Measurements from ENCODE around the gene CNTNAP3. TPM values are rescaled to one million over a fixed set of nuclear protein-coding genes. Genes with fewer than 3 reads are reported as not detected.
"Not testable (repeated sequence)": the region's sequence is repeated elsewhere in the genome, so short reads cannot be mapped to it uniquely, and the experiment has no call there.

Gene CNTNAP3
- 12.6 TPM for total RNA-seq (ENCODE audit: unreplicated experiment)
- long read RNA-seq, result 0 reads

DNA sequence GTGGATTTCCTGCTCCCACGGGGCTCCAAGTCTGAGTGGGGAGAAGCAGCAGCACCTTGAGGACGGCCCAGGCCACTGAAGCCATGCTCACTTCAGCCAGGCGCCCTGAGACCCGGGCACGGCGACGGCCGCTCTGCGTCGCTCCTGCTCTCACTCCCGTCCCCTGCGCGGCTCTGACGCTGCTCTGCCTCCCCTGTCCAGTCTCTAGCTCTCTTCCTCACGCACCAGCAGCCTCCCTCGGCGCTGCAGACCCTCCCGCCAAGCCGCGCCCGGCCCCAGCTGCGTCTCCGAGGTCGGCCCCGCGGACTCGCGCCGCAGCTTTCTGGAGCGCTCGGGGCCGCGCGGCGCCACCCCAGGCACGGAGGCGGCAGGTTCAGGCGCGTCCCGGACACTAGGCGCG, at the start of gene CNTNAP3:
Gene CNTNAP3, minus strand, starts transcription at position 188 of the 400 bp plus-strand sequence. Its CDS starts 103 bp downstream, at position 85.
- DNase-seq; H3K27me3 Mint-ChIP-seq (ENCODE audit: unreplicated experiment); H3K36me3 Mint-ChIP-seq (ENCODE audit: unreplicated experiment); H3K9me3 Mint-ChIP-seq (ENCODE audit: unreplicated experiment); H3K4me3 Mint-ChIP-seq (ENCODE audit: unreplicated experiment); H3K27ac Mint-ChIP-seq (ENCODE audit: unreplicated experiment); H3K4me1 Mint-ChIP-seq (ENCODE audit: low read depth, unreplicated experiment): not testable (repeated sequence)

DNA sequence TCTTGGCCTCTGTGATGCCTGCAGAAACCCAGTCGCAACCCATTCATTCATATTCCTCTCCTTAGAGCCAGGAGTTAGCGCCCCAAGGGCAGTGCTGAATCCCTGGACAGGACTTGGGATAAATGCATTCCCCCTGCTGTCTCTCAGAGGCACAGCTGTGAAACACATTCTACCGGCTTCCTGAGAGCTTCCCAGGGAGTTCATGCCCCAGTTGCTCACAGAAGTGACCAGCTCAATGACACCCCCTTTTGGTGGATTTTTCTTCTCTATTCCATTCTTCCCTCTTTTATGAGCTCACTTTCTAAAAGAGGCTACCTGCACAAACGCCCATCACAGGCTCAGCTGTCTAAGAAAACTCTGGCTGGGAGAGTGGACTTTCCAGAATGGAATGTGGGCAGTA, 8.0 kb downstream of the CNTNAP3 start:
- DNase-seq, result peak; percentile 3
- not testable (repeated sequence) for H3K9me3 Mint-ChIP-seq (ENCODE audit: unreplicated experiment); H3K4me1 Mint-ChIP-seq (ENCODE audit: low read depth, unreplicated experiment); H3K36me3 Mint-ChIP-seq (ENCODE audit: unreplicated experiment); H3K27ac Mint-ChIP-seq (ENCODE audit: unreplicated experiment); H3K4me3 Mint-ChIP-seq (ENCODE audit: unreplicated experiment); H3K27me3 Mint-ChIP-seq (ENCODE audit: unreplicated experiment)

DNA sequence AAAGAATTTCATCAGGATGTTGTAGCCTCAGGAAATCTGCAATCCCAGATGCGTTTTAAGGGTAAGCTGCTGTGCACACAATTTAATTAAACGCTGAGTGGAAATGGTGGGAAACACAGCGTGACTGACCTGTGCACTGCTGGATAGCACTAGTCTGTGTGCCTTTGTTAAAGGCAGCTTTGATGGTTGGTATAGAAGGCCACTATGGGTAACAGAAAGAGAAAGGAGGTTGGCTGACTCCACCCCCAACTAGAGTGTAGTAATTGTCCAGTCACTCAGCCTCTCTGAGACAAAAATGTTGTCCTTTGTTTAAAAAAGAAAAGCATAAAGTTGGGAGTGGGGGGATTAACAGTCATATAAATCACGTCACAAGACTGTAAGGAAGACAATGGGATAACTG, 45.5 kb downstream of the CNTNAP3 start:
- not testable (repeated sequence) for DNase-seq; H3K4me3 Mint-ChIP-seq (ENCODE audit: unreplicated experiment); H3K27me3 Mint-ChIP-seq (ENCODE audit: unreplicated experiment); H3K9me3 Mint-ChIP-seq (ENCODE audit: unreplicated experiment); H3K36me3 Mint-ChIP-seq (ENCODE audit: unreplicated experiment); H3K27ac Mint-ChIP-seq (ENCODE audit: unreplicated experiment); H3K4me1 Mint-ChIP-seq (ENCODE audit: low read depth, unreplicated experiment)

DNA sequence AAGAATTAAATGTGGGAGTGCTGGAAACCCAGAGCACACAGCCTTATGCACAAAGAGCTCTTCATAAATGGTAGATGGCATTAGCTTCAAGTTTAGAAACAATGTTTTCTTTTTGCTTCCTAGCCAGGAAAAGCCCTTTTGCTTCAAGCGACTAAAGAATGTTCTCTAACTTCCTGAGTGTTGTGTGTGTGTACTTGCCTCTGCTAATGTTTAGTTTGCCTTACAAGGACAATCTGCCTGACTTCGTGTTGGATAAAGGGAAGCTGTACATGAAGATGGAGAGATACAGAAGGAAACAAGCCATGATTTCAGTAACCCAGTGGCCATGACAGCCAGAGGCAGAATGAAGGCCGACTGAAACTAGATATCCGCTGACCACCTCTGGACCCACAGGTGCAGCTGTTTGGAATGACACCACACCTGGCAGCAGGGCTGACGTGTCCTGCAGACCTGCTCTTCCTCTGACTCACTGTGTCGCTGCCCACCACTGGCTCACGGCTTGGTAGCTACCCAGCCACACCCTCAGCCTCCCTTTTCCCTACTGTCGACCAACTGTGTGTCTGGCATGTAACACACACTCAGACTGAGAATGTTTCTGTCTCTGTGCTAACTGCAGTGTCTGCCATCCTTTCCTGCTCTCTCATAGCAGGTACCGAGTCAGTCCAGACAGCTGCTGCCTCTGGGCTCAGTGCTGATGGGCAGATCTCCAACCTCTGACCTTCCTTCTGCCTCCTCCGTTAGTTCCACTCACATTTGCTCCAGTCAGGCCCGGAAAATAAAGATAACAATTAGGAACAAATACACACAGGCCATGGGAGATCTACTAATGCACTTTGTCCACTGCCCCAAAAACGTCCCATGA, 55.6 kb downstream of the CNTNAP3 start:
- H3K9me3 Mint-ChIP-seq (ENCODE audit: unreplicated experiment); DNase-seq; H3K4me3 Mint-ChIP-seq (ENCODE audit: unreplicated experiment); H3K27me3 Mint-ChIP-seq (ENCODE audit: unreplicated experiment); H3K36me3 Mint-ChIP-seq (ENCODE audit: unreplicated experiment); H3K4me1 Mint-ChIP-seq (ENCODE audit: low read depth, unreplicated experiment); H3K27ac Mint-ChIP-seq (ENCODE audit: unreplicated experiment): not testable (repeated sequence)

DNA sequence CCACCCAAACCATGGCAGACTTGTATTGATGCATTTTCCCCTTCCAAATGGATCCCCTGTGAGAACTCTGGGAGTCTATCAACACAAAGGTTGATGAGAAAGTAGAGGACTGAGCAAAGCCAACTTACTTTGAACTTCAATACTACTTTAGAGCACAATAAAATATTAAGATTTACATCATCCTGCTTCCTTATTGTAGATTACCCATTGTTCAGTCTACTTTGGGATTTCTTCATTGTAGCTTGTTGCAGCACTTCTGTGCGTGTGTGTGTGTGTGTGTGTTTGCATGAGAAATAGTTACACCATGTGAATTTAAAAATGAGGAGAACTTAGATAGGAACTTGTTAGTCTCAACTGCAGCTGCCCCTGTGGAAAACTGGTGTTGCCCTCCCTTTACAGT, 72.0 kb downstream of the CNTNAP3 start:
- not testable (repeated sequence) for DNase-seq; H3K9me3 Mint-ChIP-seq (ENCODE audit: unreplicated experiment); H3K27me3 Mint-ChIP-seq (ENCODE audit: unreplicated experiment); H3K27ac Mint-ChIP-seq (ENCODE audit: unreplicated experiment); H3K4me1 Mint-ChIP-seq (ENCODE audit: low read depth, unreplicated experiment); H3K36me3 Mint-ChIP-seq (ENCODE audit: unreplicated experiment); H3K4me3 Mint-ChIP-seq (ENCODE audit: unreplicated experiment)

DNA sequence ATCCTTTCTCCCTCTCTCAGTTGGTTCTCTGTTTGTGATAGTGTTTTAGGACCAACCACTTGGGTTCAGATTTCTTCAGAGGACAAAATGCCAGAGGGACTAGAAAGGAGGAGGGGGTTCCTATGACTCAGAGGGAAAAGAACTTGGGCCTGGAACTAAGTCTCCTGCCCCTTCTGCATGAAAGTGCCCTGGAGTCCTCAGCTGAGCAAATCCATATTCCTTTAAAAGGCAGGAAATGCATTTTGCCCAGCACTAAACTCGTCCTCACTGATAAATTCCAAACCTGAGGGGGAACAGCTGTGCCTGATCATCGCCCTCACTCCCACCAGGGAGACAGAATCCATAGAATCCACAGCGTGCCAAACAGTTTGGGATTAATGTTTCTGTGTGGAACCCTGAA, 78.2 kb downstream of the CNTNAP3 start:
- not testable (repeated sequence) for DNase-seq; H3K27me3 Mint-ChIP-seq (ENCODE audit: unreplicated experiment); H3K4me3 Mint-ChIP-seq (ENCODE audit: unreplicated experiment); H3K27ac Mint-ChIP-seq (ENCODE audit: unreplicated experiment); H3K4me1 Mint-ChIP-seq (ENCODE audit: low read depth, unreplicated experiment); H3K9me3 Mint-ChIP-seq (ENCODE audit: unreplicated experiment); H3K36me3 Mint-ChIP-seq (ENCODE audit: unreplicated experiment)

DNA sequence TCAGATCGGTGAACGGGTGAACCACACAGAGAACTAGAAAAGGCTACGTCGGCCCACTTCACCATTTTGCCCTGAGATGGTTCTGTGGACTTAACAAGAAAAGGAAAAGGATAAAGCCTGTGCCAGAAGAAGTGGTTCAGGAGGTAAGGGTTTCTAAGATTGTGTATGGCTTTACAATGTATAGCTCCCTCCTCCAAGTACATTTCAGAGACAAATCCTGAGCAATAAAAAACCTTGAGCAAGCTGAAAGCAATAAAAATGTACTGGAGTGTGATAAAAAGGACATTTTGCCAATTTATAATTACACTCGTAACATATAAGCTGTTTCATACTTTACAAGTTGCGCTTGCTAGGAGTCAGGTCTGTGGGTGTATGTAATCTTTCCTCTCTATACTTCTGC, 81.3 kb downstream of the CNTNAP3 start:
- H3K4me3 Mint-ChIP-seq (ENCODE audit: unreplicated experiment); DNase-seq; H3K27me3 Mint-ChIP-seq (ENCODE audit: unreplicated experiment); H3K36me3 Mint-ChIP-seq (ENCODE audit: unreplicated experiment); H3K9me3 Mint-ChIP-seq (ENCODE audit: unreplicated experiment); H3K4me1 Mint-ChIP-seq (ENCODE audit: low read depth, unreplicated experiment); H3K27ac Mint-ChIP-seq (ENCODE audit: unreplicated experiment): not testable (repeated sequence)

DNA sequence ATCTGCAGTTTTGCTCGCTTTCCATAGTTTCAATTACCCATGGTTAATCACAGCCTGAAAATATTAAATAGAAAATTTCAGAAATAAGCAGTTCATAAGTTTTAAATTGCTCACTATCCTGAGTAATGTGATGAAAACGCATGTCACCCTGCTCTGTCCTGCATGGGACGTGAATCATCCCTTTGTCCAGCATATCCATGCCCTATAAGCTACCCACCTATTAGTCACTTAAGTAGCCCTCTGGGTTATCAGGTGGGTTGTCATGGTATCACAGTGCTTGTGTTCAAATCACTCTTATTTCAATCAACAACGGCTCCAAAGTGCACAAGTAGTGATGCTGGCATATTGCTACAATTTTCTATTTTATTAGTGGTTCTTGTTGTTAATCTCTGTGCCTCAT, 82.1 kb downstream of the CNTNAP3 start:
- not testable (repeated sequence) for H3K27ac Mint-ChIP-seq (ENCODE audit: unreplicated experiment); H3K27me3 Mint-ChIP-seq (ENCODE audit: unreplicated experiment); H3K9me3 Mint-ChIP-seq (ENCODE audit: unreplicated experiment)

DNA sequence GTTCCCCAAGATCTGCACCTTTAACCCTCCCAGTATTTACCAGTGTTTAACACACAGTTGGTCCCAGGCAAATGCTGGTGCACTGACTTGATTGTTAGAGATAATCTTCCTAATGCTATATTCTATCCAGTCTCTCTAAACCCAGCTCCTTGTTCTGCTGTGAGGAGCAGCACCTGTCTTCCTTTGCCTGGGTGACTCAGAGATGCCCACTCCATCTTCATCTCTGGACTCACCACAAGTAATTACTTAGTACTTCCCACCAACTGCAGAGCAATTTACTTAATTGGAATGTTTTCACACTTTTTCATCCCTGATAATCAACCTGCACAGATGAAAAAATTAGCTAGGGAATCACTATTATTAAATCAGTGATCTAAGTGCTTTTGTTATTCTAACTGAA, 87.6 kb downstream of the CNTNAP3 start:
- not testable (repeated sequence) for DNase-seq; H3K36me3 Mint-ChIP-seq (ENCODE audit: unreplicated experiment); H3K27me3 Mint-ChIP-seq (ENCODE audit: unreplicated experiment); H3K4me1 Mint-ChIP-seq (ENCODE audit: low read depth, unreplicated experiment); H3K27ac Mint-ChIP-seq (ENCODE audit: unreplicated experiment); H3K9me3 Mint-ChIP-seq (ENCODE audit: unreplicated experiment); H3K4me3 Mint-ChIP-seq (ENCODE audit: unreplicated experiment)

More for the DNA sequence above, 82.1 kb downstream of the CNTNAP3 start:
- not testable (repeated sequence) for H3K4me3 Mint-ChIP-seq (ENCODE audit: unreplicated experiment); H3K36me3 Mint-ChIP-seq (ENCODE audit: unreplicated experiment); DNase-seq; H3K4me1 Mint-ChIP-seq (ENCODE audit: low read depth, unreplicated experiment)

DNA sequence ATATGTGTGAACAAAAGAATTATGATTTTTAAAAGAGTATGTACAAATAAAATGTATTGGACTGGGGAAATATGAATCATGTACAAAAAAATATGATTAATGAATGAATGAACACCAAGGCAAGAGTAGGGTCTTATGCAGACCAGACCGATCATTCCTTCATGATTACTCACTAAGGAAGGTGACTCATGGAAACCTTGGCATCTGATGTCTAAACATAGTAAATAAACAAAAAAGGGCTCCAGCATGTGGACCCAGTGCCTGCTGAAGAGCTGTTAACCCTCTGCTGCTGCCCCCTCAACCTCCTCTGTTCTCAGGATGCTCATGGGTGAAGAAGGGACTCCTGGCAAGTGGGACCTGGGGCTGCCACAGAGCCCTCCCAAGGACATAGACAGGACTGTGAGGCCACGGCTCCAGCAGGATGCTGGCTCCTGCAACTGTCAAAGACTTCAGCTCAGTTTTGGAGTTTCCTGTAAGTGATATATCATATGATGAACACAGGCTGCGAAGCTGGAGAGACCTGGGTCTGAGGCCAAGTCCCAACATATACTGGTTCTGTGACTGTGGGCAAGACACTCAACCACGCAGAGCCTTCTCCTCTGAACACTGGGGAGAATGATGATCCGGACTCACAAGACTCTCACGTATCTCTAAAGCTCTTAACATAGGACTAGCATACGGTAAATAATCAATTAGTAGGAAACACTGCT, 89.8 kb downstream of the CNTNAP3 start:
- not testable (repeated sequence) for H3K36me3 Mint-ChIP-seq (ENCODE audit: unreplicated experiment); H3K4me3 Mint-ChIP-seq (ENCODE audit: unreplicated experiment)

DNA sequence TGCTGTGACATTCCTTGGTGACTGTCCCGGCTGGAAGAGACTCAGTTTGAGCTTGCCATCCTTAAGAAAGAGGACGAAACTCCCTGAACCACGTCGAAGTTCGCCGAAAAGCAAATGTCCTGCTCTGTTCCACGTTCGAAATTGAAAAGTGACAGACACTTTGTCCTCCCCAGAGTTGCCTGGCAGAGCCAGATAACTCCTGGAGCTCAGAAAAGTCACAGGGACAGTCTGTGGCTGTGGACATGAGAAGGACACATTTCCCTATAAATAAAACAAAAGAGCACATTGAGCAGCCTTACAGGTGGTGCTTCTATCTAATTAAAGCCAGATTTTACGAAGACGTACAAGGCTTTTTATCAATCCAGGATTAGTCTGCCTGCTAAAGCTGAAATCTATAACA, 116.6 kb downstream of the CNTNAP3 start:
- H3K4me1 Mint-ChIP-seq (ENCODE audit: low read depth, unreplicated experiment); DNase-seq; H3K27me3 Mint-ChIP-seq (ENCODE audit: unreplicated experiment); H3K4me3 Mint-ChIP-seq (ENCODE audit: unreplicated experiment); H3K36me3 Mint-ChIP-seq (ENCODE audit: unreplicated experiment); H3K9me3 Mint-ChIP-seq (ENCODE audit: unreplicated experiment); H3K27ac Mint-ChIP-seq (ENCODE audit: unreplicated experiment): not testable (repeated sequence)

More for the DNA sequence above, 89.8 kb downstream of the CNTNAP3 start:
- not testable (repeated sequence) for H3K27ac Mint-ChIP-seq (ENCODE audit: unreplicated experiment); H3K27me3 Mint-ChIP-seq (ENCODE audit: unreplicated experiment); DNase-seq; H3K4me1 Mint-ChIP-seq (ENCODE audit: low read depth, unreplicated experiment); H3K9me3 Mint-ChIP-seq (ENCODE audit: unreplicated experiment)

DNA sequence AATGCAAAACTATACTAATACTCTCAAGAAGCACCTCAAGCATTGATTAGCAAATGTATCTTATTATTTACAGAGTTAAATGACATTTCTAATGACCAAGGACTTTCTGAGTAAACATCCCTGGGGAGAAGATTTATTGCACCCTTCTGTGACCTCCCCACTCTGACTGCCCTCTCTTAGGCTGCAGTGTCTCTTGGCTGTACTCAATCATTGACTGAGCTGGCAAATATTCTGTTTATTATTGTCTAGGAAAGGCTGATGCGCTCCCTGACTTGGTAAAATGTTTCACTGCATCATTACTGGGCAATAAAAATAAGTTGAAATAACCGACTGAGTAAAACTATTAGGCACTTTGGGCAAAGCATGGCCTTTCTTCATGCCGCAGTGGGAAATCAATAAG, 130.3 kb downstream of the CNTNAP3 start:
- not testable (repeated sequence) for H3K36me3 Mint-ChIP-seq (ENCODE audit: unreplicated experiment); DNase-seq; H3K27me3 Mint-ChIP-seq (ENCODE audit: unreplicated experiment); H3K9me3 Mint-ChIP-seq (ENCODE audit: unreplicated experiment); H3K27ac Mint-ChIP-seq (ENCODE audit: unreplicated experiment); H3K4me1 Mint-ChIP-seq (ENCODE audit: low read depth, unreplicated experiment); H3K4me3 Mint-ChIP-seq (ENCODE audit: unreplicated experiment)

Data from glutamatergic neuron (in vitro differentiated cells).